HepG2 (cell line): ENCODE data around the gene BICDL2. TPM values are rescaled to one million over a fixed set of nuclear protein-coding genes. Genes with fewer than 3 reads are reported as not detected.
A peak's percentile ranks its signal among the peaks of the same experiment; 100 is the strongest.

Experiments
- ATM ChIP-seq: fragments of 450-650 bp; IDR thresholded peaks from 2 replicates; pipeline ENCODE4 v1.7.1; 2017; ENCODE audit warnings: mild to moderate bottlenecking, borderline replicate concordance
- HIVEP1 ChIP-seq: sonication (generic); formaldehyde crosslinking; IDR thresholded peaks from 2 replicates; pipeline ENCODE4 v1.4.0; 2020; ENCODE audit warnings: mild to moderate bottlenecking, missing genetic modification reagents
- HMGA1 ChIP-seq: sonication (generic); formaldehyde crosslinking; conservative IDR thresholded peaks from 2 replicates; pipeline ENCODE4 v1.4.0; 2020; ENCODE audit warnings: missing genetic modification reagents
- IRX3 ChIP-seq: sonication (generic); formaldehyde crosslinking; IDR thresholded peaks from 2 replicates; pipeline ENCODE4 v1.8.1; 2023; ENCODE audit warnings: mild to moderate bottlenecking, low read depth, missing genetic modification reagents, borderline replicate concordance
- KAT8 ChIP-seq: IDR thresholded peaks from 2 replicates; pipeline ENCODE4 v1.6.1; 2016; ENCODE audit warnings: missing genetic modification reagents, missing compliant biosample characterization
- MED13 ChIP-seq: sonication (generic); formaldehyde crosslinking; IDR thresholded peaks from 2 replicates; pipeline ENCODE4 v1.5.0; 2020; ENCODE audit warnings: missing genetic modification reagents
- MEIS2 ChIP-seq: sonication (generic); formaldehyde crosslinking; IDR thresholded peaks from 2 replicates; pipeline ENCODE4 v1.9.0; 2021; ENCODE audit warnings: mild to moderate bottlenecking, missing genetic modification reagents
- MIER3 ChIP-seq: IDR thresholded peaks from 2 replicates; pipeline ENCODE4 v1.6.1; 2016; ENCODE audit warnings: missing compliant biosample characterization, borderline replicate concordance
- NCOA2 ChIP-seq: sonication (generic); formaldehyde crosslinking; IDR thresholded peaks from 2 replicates; pipeline ENCODE4 v1.8.0; 2022; ENCODE audit warnings: inconsistent platforms
- NFE2L2 ChIP-seq: fragments of 150-350 bp; IDR thresholded peaks from 2 replicates; pipeline ENCODE4 v1.6.1; 2014; ENCODE audit warnings: low read length
- PAF1 ChIP-seq: IDR thresholded peaks from 2 replicates; pipeline ENCODE4 v1.6.1; 2016; ENCODE audit warnings: missing genetic modification reagents, missing compliant biosample characterization
- RCOR2 ChIP-seq: IDR thresholded peaks from 2 replicates; pipeline ENCODE4 v1.6.1; 2016; ENCODE audit warnings: missing biosample characterization, missing genetic modification reagents
- RXRB ChIP-seq: IDR thresholded peaks from 2 replicates; pipeline ENCODE4 v1.6.1; 2016; ENCODE audit warnings: borderline replicate concordance, missing genetic modification reagents, missing compliant biosample characterization
- SP1 ChIP-seq, 2 experiments: fragments of 450-650 bp in 1 of 2; sonication (generic) in 1 of 2; formaldehyde crosslinking in 1 of 2; IDR thresholded peaks; 2 replicates each; pipeline versions ENCODE4 v1.4.0 to v1.6.1; 2016 to 2020; ENCODE audit warnings: missing genetic modification reagents in 1 of 2
- SP140L ChIP-seq: sonication (generic); formaldehyde crosslinking; IDR thresholded peaks from 2 replicates; pipeline ENCODE4 v1.4.0; 2020; ENCODE audit warnings: missing genetic modification reagents, borderline replicate concordance
- SRY ChIP-seq: sonication (generic); formaldehyde crosslinking; IDR thresholded peaks from 2 replicates; pipeline ENCODE4 v1.8.0; 2022; ENCODE audit warnings: mild to moderate bottlenecking, missing genetic modification reagents
- STAG1 ChIP-seq: sonication (generic); formaldehyde crosslinking; IDR thresholded peaks from 2 replicates; pipeline ENCODE4 v1.4.0; 2020; ENCODE audit warnings: missing genetic modification reagents
- TEAD2 ChIP-seq: sonication (generic); formaldehyde crosslinking; IDR thresholded peaks from 2 replicates; pipeline ENCODE4 v1.9.0; 2021; ENCODE audit warnings: missing genetic modification reagents
- ZNF136 ChIP-seq: sonication (generic); formaldehyde crosslinking; IDR thresholded peaks from 2 replicates; pipeline ENCODE4 v1.8.1; 2022; ENCODE audit warnings: low read depth, mild to moderate bottlenecking, moderate library complexity, missing genetic modification reagents
- ZNF333 ChIP-seq: sonication (generic); formaldehyde crosslinking; IDR thresholded peaks from 2 replicates; pipeline ENCODE4 v1.4.0; 2020; ENCODE audit warnings: mild to moderate bottlenecking, missing genetic modification reagents, borderline replicate concordance
- ZNF337 ChIP-seq: sonication (generic); formaldehyde crosslinking; IDR thresholded peaks from 2 replicates; pipeline ENCODE4 v1.5.1; 2020; ENCODE audit warnings: missing genetic modification reagents, low read depth, mild to moderate bottlenecking, borderline replicate concordance
- ZNF549 ChIP-seq: sonication (generic); formaldehyde crosslinking; IDR thresholded peaks from 2 replicates; pipeline ENCODE4 v1.5.0; 2020; ENCODE audit warnings: missing genetic modification reagents
- ZNF564 ChIP-seq: sonication (generic); formaldehyde crosslinking; IDR thresholded peaks from 2 replicates; pipeline ENCODE4 v1.8.1; 2023; ENCODE audit warnings: mild to moderate bottlenecking, missing genetic modification reagents
- ZNF761 ChIP-seq: sonication (generic); formaldehyde crosslinking; conservative IDR thresholded peaks from 2 replicates; pipeline ENCODE4 v1.4.0; 2020; ENCODE audit warnings: mild to moderate bottlenecking, missing genetic modification reagents
- ZNF766 ChIP-seq: sonication (generic); formaldehyde crosslinking; IDR thresholded peaks from 2 replicates; pipeline ENCODE4 v1.5.0; 2020; ENCODE audit warnings: missing genetic modification reagents, borderline replicate concordance
- ZSCAN29 ChIP-seq: sonication (generic); formaldehyde crosslinking; conservative IDR thresholded peaks from 2 replicates; pipeline ENCODE4 v1.4.0; 2020; ENCODE audit warnings: mild to moderate bottlenecking, missing genetic modification reagents
- polyA plus RNA-seq, 8 experiments: library from polyadenylated mRNA; depleted of rRNA in 3 of 8; stranded (reverse) in 7 of 8; unstranded in 1 of 8; fragments of >200 nt; fragmentation: Illumina TruSeq in 4 of 8; extraction: Trizol in 4 of 8; gene quantifications; 2 replicates each; pipeline versions ENCODE4 v1.2.1 to v1.2.3, GENCODE V29; 2011 to 2016; ENCODE audit warnings: low read depth in 4 of 8, missing spikeins in 1 of 8, mixed read lengths in 1 of 8; ENCODE audit not compliant: insufficient read depth in 1 of 8
- total RNA-seq, 5 experiments: library from RNA; depleted of rRNA; stranded (reverse); fragments of >200 nt; fragmentation: Illumina TruSeq; extraction: Trizol; gene quantifications; 2 replicates each; pipeline ENCODE4 v1.2.3, GENCODE V29; 2016; ENCODE audit warnings: low read depth in 1 of 5
- TF ChIP-seq, protein P1 (sequence below): sonication (generic); formaldehyde crosslinking; IDR thresholded peaks from 2 replicates; pipeline ENCODE4 v1.5.1; 2020; ENCODE audit warnings: missing genetic modification reagents, mild to moderate bottlenecking, borderline replicate concordance
- TF ChIP-seq, protein P2 (sequence below): sonication (generic); formaldehyde crosslinking; IDR thresholded peaks from 2 replicates; pipeline ENCODE4 v1.4.0; 2020; ENCODE audit warnings: missing genetic modification reagents

Gene BICDL2
- total and polyA plus RNA-seq, 2 of the 13 experiments (the other 11 are each of a cell fraction or from before 2014, with no cell fraction given): 0.12 TPM; not detected in 1

- TF ChIP-seq NCOA2 (CRISPR knock-in tag): peak; percentile 80
- TF ChIP-seq ZNF337 (CRISPR knock-in tag): 0 out of 2 replicates have a peak, but pooled peaks have one; percentile 5
- 0 out of 2 replicates have a peak, but pooled peaks have one; percentile 37 for TF ChIP-seq PAF1
- peak; percentile 78; the same call in 1 of the 2 replicates for TF ChIP-seq MIER3 (CRISPR knock-in tag)
- TF ChIP-seq ZSCAN29 (CRISPR knock-in tag): 0 out of 2 replicates have a peak, but pooled peaks have one; percentile 59
- TF ChIP-seq RCOR2 (CRISPR knock-in tag): no peak
- peak; percentile 82 for TF ChIP-seq RXRB (CRISPR knock-in tag)
- TF ChIP-seq, protein P1, sequence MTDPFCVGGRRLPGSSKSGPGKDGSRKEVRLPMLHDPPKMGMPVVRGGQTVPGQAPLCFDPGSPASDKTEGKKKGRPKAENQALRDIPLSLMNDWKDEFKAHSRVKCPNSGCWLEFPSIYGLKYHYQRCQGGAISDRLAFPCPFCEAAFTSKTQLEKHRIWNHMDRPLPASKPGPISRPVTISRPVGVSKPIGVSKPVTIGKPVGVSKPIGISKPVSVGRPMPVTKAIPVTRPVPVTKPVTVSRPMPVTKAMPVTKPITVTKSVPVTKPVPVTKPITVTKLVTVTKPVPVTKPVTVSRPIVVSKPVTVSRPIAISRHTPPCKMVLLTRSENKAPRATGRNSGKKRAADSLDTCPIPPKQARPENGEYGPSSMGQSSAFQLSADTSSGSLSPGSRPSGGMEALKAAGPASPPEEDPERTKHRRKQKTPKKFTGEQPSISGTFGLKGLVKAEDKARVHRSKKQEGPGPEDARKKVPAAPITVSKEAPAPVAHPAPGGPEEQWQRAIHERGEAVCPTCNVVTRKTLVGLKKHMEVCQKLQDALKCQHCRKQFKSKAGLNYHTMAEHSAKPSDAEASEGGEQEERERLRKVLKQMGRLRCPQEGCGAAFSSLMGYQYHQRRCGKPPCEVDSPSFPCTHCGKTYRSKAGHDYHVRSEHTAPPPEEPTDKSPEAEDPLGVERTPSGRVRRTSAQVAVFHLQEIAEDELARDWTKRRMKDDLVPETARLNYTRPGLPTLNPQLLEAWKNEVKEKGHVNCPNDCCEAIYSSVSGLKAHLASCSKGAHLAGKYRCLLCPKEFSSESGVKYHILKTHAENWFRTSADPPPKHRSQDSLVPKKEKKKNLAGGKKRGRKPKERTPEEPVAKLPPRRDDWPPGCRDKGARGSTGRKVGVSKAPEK (CRISPR knock-in tag): 0 out of 2 replicates have a peak, but pooled peaks have one; percentile 57
- TF ChIP-seq ZNF333 (CRISPR knock-in tag): no peak
- TF ChIP-seq HMGA1: no peak
- TF ChIP-seq NFE2L2: no peak
- TF ChIP-seq ZNF564: no peak; the same call in 1 of the 2 replicates
- TF ChIP-seq HIVEP1 (CRISPR knock-in tag): peak; percentile 60; the same call in 1 of the 2 replicates
- TF ChIP-seq STAG1: no peak
- TF ChIP-seq ATM: no peak
- TF ChIP-seq TEAD2: no peak
- TF ChIP-seq, protein P2, sequence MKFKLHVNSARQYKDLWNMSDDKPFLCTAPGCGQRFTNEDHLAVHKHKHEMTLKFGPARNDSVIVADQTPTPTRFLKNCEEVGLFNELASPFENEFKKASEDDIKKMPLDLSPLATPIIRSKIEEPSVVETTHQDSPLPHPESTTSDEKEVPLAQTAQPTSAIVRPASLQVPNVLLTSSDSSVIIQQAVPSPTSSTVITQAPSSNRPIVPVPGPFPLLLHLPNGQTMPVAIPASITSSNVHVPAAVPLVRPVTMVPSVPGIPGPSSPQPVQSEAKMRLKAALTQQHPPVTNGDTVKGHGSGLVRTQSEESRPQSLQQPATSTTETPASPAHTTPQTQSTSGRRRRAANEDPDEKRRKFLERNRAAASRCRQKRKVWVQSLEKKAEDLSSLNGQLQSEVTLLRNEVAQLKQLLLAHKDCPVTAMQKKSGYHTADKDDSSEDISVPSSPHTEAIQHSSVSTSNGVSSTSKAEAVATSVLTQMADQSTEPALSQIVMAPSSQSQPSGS: peak; percentile 98
- TF ChIP-seq ZNF136 (CRISPR knock-in tag): 0 out of 2 replicates have a peak, but pooled peaks have one; percentile 43
- TF ChIP-seq MED13 (CRISPR knock-in tag): peak; percentile 89; the same call in 1 of the 2 replicates
- TF ChIP-seq IRX3 (CRISPR knock-in tag): no peak
- TF ChIP-seq SP140L: no peak
- no peak; the same call in 1 of the 2 replicates for TF ChIP-seq SRY
- peak; percentile 63 for TF ChIP-seq KAT8 (CRISPR knock-in tag)
- TF ChIP-seq ZNF549 (CRISPR knock-in tag): no peak
- TF ChIP-seq ZNF761 (CRISPR knock-in tag): 0 out of 2 replicates have a peak, but pooled peaks have one; percentile 85
- no peak for TF ChIP-seq SP1 (IDR thresholded peaks at IDR 0.05)
- TF ChIP-seq SP1 (CRISPR knock-in tag; IDR thresholded peaks at IDR 0.05): peak; percentile 55; the same call in 1 of the 2 replicates
- TF ChIP-seq MEIS2: peak; percentile 59; the same call in 1 of the 2 replicates
- no peak for TF ChIP-seq ZNF766 (CRISPR knock-in tag)
These were observed 15.9 kb downstream of the BICDL2 start (continued) for GRCh38 chr16:3020604-3021448.
